NOMO-1 (cell line): ENCODE results near the gene RHBDF2.
A peak's percentile ranks its signal among the peaks of the same experiment; 100 is the strongest.
"Not testable (repeated sequence)": the region's sequence is repeated elsewhere in the genome, so short reads cannot be mapped to it uniquely, and the experiment has no call there.

Experiments
- DNase-seq, 2 experiments: peaks; one replicate each; lab custom pipeline; 2025; ENCODE audit not compliant: unreplicated experiment in 2 of 2; lab: John Stamatoyannopoulos, UW

Gene RHBDF2

GRCh38 chr17:76527430-76528111, 26.3 kb upstream of the RHBDF2 start:
- no peak for DNase-seq

- not testable (repeated sequence) for DNase-seq
Observed at GRCh38 chr17:76527016-76527415, 25.8 kb upstream of the RHBDF2 start.

GRCh38 chr17:76525513-76525833, 24.2 kb upstream of the RHBDF2 start:
- DNase-seq = not testable (repeated sequence)

GRCh38 chr17:76524598-76525512, 23.6 kb upstream of the RHBDF2 start:
- no peak for DNase-seq

GRCh38 chr17:76523084-76524037, 22.1 kb upstream of the RHBDF2 start:
- peak; percentile 61 to 73 for DNase-seq

- DNase-seq = not testable (repeated sequence)
Observed at GRCh38 chr17:76521683-76522082, 20.5 kb upstream of the RHBDF2 start.

- no peak for DNase-seq
Observed at GRCh38 chr17:76521262-76521661, 20.0 kb upstream of the RHBDF2 start.

GRCh38 chr17:76519048-76519966, 18.1 kb upstream of the RHBDF2 start:
- DNase-seq = no peak

- DNase-seq = no peak
Observed at GRCh38 chr17:76517638-76518038, 16.4 kb upstream of the RHBDF2 start.

- peak; percentile 18 to 37 for DNase-seq
Observed at GRCh38 chr17:76515274-76515949, 14.2 kb upstream of the RHBDF2 start.

- not testable (repeated sequence) for DNase-seq
Observed at GRCh38 chr17:76514355-76514754, 13.1 kb upstream of the RHBDF2 start.

GRCh38 chr17:76513306-76513692, 12.1 kb upstream of the RHBDF2 start:
- DNase-seq = no peak

- DNase-seq = no peak
Observed at GRCh38 chr17:76512366-76513305, 11.4 kb upstream of the RHBDF2 start.

GRCh38 chr17:76511668-76512365, 10.6 kb upstream of the RHBDF2 start:
- DNase-seq = peak; percentile 7 to 48

- DNase-seq = no peak
Observed at GRCh38 chr17:76510831-76511244, 9.6 kb upstream of the RHBDF2 start.

GRCh38 chr17:76508472-76509063, 7.3 kb upstream of the RHBDF2 start:
- DNase-seq = not testable (repeated sequence)
